CD4-positive, alpha-beta T cell treated with Interleukin-6 for 4 hours (primary cell): ENCODE data around the gene POFUT2.
"Not testable (repeated sequence)": the region's sequence is repeated elsewhere in the genome, so short reads cannot be mapped to it uniquely, and the experiment has no call there.

Experiments
- DNase-seq: peaks from one replicate; pipeline ENCODE4 v3.0.0-alpha.2; 2020; ENCODE audit warnings: mixed read lengths

The POFUT2 gene

GRCh38 chr21:45309069-45309986 lies 21.6 kb upstream of the POFUT2 start:
- DNase-seq = peak; percentile 49

GRCh38 chr21:45308194-45309068 lies 20.7 kb upstream of the POFUT2 start:
- no peak for DNase-seq

- not testable (repeated sequence) for DNase-seq
Observed at GRCh38 chr21:45307597-45308158, 20.0 kb upstream of the POFUT2 start.

- no peak for DNase-seq
Observed at GRCh38 chr21:45306832-45307571, 19.3 kb upstream of the POFUT2 start.

GRCh38 chr21:45306453-45306831 lies 18.7 kb upstream of the POFUT2 start:
- no peak for DNase-seq

- no peak for DNase-seq
Observed at GRCh38 chr21:45305836-45306235, 18.1 kb upstream of the POFUT2 start.

- peak; percentile 58 for DNase-seq
Observed at GRCh38 chr21:45304945-45305344, 17.2 kb upstream of the POFUT2 start.

- no peak for DNase-seq
Observed at GRCh38 chr21:45304476-45304830, 16.8 kb upstream of the POFUT2 start.

- DNase-seq = no peak
Observed at GRCh38 chr21:45303751-45304475, 16.2 kb upstream of the POFUT2 start.

- DNase-seq = no peak
Observed at GRCh38 chr21:45303091-45303615, 15.5 kb upstream of the POFUT2 start.

- peak; percentile 71 for DNase-seq
Observed at GRCh38 chr21:45302082-45303061, 14.7 kb upstream of the POFUT2 start.

- DNase-seq = no peak
Observed at GRCh38 chr21:45301521-45302081, 13.9 kb upstream of the POFUT2 start.

GRCh38 chr21:45300786-45301520 lies 13.3 kb upstream of the POFUT2 start:
- DNase-seq = no peak

GRCh38 chr21:45299864-45300785 lies 12.4 kb upstream of the POFUT2 start:
- no peak for DNase-seq

GRCh38 chr21:45299026-45299863 lies 11.6 kb upstream of the POFUT2 start:
- DNase-seq = no peak

GRCh38 chr21:45297869-45298268 lies 10.2 kb upstream of the POFUT2 start:
- no peak for DNase-seq

- no peak for DNase-seq
Observed at GRCh38 chr21:45297329-45297728, 9.6 kb upstream of the POFUT2 start.
